HG03103 (cell line): ENCODE results near the gene SNPH.
A peak's percentile ranks its signal among the peaks of the same experiment; 100 is the strongest.
"Not testable (repeated sequence)": the region's sequence is repeated elsewhere in the genome, so short reads cannot be mapped to it uniquely, and the experiment has no call there.

Experiments
- ATAC-seq: cut with Tn5 transposase; IDR thresholded peaks from one replicate; pipeline ENCODE4 v1.9.1; 2021; ENCODE audit warnings: low read depth; ENCODE audit not compliant: unreplicated experiment

Gene SNPH, protein sequence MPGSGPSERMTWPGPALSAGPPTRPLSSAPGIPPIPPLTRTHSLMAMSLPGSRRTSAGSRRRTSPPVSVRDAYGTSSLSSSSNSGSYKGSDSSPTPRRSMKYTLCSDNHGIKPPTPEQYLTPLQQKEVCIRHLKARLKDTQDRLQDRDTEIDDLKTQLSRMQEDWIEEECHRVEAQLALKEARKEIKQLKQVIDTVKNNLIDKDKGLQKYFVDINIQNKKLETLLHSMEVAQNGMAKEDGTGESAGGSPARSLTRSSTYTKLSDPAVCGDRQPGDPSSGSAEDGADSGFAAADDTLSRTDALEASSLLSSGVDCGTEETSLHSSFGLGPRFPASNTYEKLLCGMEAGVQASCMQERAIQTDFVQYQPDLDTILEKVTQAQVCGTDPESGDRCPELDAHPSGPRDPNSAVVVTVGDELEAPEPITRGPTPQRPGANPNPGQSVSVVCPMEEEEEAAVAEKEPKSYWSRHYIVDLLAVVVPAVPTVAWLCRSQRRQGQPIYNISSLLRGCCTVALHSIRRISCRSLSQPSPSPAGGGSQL

DNA sequence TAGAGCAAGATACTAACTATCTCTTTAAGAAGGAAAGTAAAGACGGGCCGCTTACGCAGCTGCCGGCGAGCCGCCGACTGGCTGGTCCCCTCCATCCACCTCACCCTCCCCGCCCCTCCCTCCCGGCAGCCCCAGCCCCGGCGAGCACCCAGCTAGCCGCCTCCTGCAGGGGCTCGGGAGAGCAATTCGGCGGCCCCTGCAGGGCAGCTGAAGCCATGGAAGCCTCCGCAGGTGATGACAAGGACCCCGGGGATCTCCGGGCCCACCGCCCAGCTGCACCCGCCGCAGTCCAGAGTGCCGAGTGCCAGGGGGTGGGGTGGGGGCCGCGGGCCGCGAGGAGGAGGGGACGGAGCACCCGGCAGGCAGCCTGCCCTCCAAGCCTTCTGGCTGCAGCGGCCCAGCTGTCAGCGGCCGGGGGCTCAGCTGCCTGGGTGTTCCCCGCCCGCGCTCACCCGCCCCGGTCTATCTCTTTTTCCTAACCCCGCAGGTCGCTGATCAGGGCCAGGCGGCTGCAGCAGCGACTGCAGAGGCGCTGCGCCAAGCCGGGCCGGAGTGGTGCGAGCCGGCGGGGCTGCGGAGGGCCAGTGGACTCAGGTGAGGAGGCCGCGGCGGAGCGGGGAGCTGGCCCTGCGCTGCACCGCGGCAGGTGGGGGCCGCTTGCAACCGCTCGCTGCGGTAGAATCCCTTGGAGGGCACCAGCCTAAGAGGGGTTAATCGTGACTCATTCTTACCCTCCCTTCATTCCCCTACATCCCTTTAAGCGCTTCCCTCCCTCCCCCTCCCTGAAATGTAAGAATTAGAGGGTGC lies at the start of gene SNPH:
Gene SNPH (plus strand): TSS at position 128 of the 807 bp plus-strand sequence. CDS start 29,946 bp downstream, outside the sequence.
- no peak for ATAC-seq

- ATAC-seq = not testable (repeated sequence)
Observed at GRCh38 chr20:1216527-1217427, 49.3 kb upstream of the SNPH start.

- not testable (repeated sequence) for ATAC-seq
Observed at GRCh38 chr20:1222750-1223149, 43.3 kb upstream of the SNPH start.

DNA sequence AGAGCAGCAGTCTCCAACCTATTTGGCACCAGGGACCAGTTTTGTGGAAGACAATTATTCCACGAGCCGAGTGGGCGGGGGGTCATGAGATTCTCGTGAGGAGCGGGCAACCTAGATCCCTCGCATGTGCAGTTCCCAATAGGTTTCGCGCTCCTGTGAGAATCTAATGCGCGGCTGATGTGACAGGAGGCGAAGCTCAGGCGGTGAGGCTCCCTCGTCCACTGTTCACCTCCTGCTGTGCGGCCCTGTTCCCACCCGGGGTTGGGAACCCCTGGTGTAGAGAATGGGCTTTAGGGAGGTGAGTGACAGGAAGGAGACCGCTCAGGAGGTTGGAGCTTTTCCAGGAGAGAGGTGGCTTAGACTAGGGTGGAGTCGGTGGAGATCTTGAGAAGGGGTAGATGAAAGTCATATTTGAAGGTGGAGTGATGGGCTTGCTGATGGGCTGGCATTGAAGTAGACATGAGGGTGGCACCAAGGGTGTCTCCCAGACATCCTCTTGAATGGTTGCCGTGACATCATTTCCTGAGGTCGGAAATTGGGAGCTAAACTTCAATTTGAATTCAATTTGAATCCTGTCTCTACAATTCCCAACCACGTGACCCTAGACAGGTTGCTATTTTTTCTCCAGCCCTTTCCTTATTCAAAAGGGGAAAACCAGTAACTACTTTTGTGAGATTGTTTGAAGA lies 41.7 kb upstream of the SNPH start:
- no peak for ATAC-seq

DNA sequence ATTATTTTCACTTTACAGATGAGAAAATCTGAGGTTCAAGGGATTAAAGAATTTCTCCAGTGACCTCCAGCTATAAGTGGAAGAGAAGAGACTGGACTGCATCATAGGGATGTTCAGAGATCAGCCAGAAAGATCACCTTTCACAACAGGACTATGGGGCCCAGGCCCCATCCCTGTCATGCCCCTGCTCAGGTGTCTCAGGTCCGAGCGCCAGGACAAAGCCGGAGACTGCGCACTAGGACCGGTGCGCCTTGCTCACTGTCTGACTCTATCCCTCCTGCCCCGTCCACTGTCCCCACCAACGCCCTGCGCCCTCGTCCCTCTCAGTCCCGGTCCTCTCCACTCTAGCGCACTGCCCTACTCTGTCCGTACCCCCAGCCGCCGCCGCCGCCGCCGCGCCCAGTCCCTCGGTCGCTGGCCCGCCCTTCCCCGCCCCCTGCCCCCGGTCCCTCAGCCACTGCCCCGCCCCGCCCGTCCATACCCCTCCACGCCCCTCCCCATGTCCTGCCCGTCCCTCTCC lies 40.8 kb upstream of the SNPH start:
- no peak for ATAC-seq

- peak; percentile 52 for ATAC-seq
Observed at GRCh38 chr20:1225783-1226654, 40.1 kb upstream of the SNPH start, which contains the start of gene RAD21L1. Gene RAD21L1, plus strand, starts transcription at chr20:1226044. Its CDS starts 2,410 bp downstream, at chr20:1228454.

DNA sequence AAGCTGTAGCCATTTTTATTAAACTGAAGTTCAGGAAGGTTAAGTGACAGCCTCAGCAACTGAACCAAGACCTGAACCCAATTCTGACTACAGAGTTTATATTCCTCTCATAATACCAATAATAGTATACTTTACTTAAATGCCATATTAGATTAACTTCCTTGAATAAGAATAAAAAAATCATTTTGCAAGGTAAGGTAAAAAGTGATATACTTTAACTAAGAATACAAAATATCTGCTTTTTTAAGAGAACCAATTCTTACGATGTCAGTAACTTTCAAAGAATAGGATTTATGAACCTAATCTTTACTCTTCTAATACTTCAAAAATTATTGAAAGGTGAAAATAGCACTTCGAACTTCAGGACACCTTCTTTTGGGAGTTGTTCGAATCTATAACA lies 36.6 kb upstream of the SNPH start:
- ATAC-seq = no peak

DNA sequence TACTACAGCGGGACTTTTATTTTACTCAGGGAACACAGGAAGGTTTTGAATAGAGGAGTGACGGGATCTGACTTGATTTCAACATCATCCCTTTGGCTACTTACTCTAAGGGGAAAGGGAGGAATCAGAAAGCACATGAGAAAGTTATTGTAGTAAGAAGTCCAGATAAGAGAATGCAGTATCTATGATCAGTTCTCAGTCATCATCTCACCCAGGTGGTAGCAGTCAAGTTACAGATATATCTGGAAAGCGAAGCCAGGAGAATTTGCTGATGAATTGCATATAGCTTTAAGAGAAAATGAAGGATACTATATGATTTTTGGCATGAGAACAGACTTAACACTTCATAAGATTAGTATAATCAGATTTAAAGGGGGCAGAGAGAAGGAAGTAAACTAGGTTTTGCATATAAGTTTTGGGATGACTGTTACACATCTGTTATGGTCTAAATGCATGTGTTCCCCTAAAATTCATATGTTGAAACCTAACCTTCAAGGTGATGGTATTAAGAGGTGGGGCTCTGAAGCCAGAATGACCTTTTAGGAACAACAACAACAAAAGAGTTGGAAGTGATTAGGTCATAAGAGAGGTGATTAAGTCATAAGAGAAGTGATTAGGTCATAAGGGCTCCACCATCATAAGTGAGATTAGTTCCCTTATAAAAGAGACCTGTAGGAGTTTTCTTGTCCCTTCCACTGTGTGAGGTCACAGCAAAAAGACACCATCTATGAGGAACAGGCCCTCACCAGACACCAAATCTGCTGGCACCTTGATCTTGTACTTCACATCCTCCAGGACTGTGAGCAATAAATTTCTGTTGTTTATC lies 33.6 kb upstream of the SNPH start:
- ATAC-seq = no peak

GRCh38 chr20:1240549-1240948 lies 25.5 kb upstream of the SNPH start:
- ATAC-seq = no peak

DNA sequence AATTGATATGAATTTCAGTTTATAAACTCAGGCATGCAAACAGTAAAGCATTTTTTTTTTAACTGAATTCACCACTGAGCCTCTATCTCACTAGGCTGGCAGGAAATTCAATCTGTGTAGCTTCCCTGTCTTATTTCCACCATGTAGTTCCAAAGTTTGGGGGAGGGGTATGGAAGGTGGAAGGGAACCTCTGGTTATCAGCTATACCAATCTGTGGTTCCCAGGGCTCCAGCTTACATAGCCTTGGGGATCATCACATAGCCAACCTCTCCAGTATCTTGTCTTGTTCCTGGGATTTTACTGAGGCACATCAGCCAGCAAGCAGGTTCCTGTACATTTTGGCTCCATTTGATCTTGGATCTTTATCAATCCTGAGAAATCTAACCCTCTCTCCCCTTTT lies 24.6 kb upstream of the SNPH start:
- ATAC-seq = no peak

GRCh38 chr20:1242099-1242498 lies 24.0 kb upstream of the SNPH start:
- ATAC-seq = no peak

DNA sequence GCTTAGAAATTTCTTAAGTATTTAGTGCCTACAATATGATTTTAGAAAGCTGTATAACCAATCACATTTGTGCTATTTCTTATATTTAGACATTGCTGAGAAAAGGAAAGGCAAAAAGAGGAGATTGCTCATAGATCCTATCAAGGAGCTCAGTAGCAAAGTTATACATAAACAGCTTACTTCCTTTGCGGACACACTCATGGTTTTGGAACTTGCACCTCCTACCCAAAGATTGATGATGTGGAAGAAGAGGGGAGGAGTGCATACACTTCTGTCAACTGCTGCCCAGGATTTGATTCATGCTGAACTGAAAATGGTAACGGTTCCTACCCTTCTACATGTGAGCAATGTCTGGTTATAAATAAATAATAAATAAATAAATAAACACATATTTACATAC lies 23.6 kb upstream of the SNPH start:
- no peak for ATAC-seq

DNA sequence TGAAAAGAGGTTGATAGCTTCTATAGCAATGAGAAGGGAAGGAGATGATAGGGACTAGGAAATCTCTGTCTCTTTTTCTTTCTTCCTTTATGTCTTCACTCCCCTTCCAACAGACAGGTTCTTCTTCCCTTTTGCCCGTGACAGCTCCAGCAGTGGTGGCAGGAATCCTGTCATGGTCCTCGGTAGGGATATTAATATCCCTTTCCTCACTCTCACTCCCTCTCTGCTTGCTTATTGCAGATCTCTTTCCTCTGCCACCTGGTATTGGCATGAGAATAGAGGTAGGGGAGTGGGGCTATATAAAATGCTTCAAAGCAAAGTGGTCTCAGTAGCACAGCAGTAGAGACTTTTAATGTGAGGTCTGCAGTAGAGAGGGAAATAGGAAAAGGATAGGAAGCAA lies 20.5 kb upstream of the SNPH start:
- ATAC-seq = no peak

DNA sequence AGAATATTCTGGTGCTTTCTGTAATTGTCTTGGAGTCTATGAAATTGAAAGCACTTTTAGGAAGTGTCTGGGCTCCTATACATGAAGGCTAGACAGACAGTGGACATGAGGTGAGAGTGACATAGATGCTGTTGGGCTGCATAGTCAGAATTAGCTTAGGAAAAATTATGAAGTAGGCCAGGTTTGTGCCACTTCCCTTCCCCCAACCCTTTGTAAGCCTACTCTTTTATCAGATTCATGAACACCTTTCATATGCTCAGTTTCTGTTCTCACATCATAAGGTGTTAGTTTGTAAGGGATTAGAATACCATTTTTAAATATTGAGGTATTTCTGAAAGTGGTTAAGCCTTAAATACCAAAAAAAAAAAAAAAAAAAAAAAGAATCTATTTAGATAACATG lies 18.4 kb upstream of the SNPH start:
- no peak for ATAC-seq

- ATAC-seq = not testable (repeated sequence)
Observed at GRCh38 chr20:1250282-1250681, 15.8 kb upstream of the SNPH start.

GRCh38 chr20:1252416-1252815 lies 13.7 kb upstream of the SNPH start:
- ATAC-seq = no peak

DNA sequence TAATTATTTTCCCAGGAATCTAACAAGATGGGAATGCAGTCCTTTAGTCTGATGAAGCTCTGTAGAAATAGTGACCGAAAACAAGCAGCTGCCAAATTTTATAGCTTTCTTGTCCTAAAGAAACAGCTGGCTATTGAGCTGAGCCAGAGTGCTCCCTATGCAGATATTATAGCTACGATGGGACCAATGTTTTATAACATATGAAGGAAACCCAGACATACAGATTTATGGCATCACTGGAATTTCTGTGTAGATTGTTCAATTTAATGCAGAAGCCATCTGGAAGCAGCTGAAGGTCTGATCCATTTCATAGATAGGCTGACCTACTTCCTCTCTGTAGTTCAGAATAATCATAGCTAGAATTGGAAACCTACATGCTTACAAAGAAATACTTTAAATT lies 11.8 kb upstream of the SNPH start:
- no peak for ATAC-seq

- no peak for ATAC-seq
Observed at GRCh38 chr20:1255675-1256074, 10.4 kb upstream of the SNPH start.
